CD4-positive, CD25-positive, alpha-beta regulatory T cell (primary cell): ENCODE results near the gene JAK3. TPM values are rescaled to one million over a fixed set of nuclear protein-coding genes. Genes with fewer than 3 reads are reported as not detected.
"Not testable (repeated sequence)": the region's sequence is repeated elsewhere in the genome, so short reads cannot be mapped to it uniquely, and the experiment has no call there.

Source experiments
- ATAC-seq, 2 donors: fragments of 150-1000 bp; cut with Tn5 transposase; one replicate each; pipeline ENCODE4 v1.10.0; 2021; ENCODE audit warnings: low read depth in 2 of 2, moderate number of reproducible peaks in 2 of 2, moderate library complexity in 1 of 2
- DNase-seq, 3 donors: peaks; one replicate each; pipeline versions ENCODE4 v3.0.0 to v3.0.0-alpha.2; 2012 to 2022; ENCODE audit warnings: mixed read lengths in 1 of 3
- H3K27ac ChIP-seq: one replicate; pipeline ENCODE4 v1.7.0; 2013; ENCODE audit warnings: mild to moderate bottlenecking, low read length; ENCODE audit not compliant: insufficient read depth, poor library complexity, severe bottlenecking
- H3K27me3 ChIP-seq: one replicate; pipeline ENCODE4 v1.7.0; 2013; ENCODE audit warnings: low read length; ENCODE audit not compliant: control insufficient read depth, insufficient read depth
- H3K36me3 ChIP-seq: one replicate; pipeline ENCODE4 v1.7.0; 2013; ENCODE audit warnings: mild to moderate bottlenecking, low read length, moderate library complexity; ENCODE audit not compliant: control insufficient read depth, insufficient read depth
- H3K4me1 ChIP-seq: 2 replicates; pipeline ENCODE4 v1.7.0; 2013; ENCODE audit warnings: mild to moderate bottlenecking, low read length; ENCODE audit not compliant: insufficient read depth, control insufficient read depth, poor library complexity, severe bottlenecking
- H3K4me3 ChIP-seq: one replicate; pipeline ENCODE4 v1.7.0; 2013; ENCODE audit warnings: low read depth, mild to moderate bottlenecking, low read length, moderate library complexity
- H3K9me3 ChIP-seq, 2 experiments: 1 replicate in 1 of 2; 2 replicates in 1 of 2; pipeline ENCODE4 v1.7.0; 2013; ENCODE audit warnings: low read length in 2 of 2, mild to moderate bottlenecking in 1 of 2, moderate library complexity in 1 of 2; ENCODE audit not compliant: control insufficient read depth in 2 of 2
- H3K27ac Mint-ChIP-seq, 3 donors: one replicate each; pipeline ENCODE4 v1.8.0; 2020 to 2022; ENCODE audit warnings: mild to moderate bottlenecking in 3 of 3, mixed read lengths in 3 of 3, moderate library complexity in 2 of 3
- H3K27me3 Mint-ChIP-seq: one replicate; pipeline ENCODE4 v1.8.0; 2022; ENCODE audit warnings: mild to moderate bottlenecking, mixed read lengths
- H3K36me3 Mint-ChIP-seq: one replicate; pipeline ENCODE4 v1.8.0; 2020; ENCODE audit warnings: mixed read lengths
- H3K4me1 Mint-ChIP-seq, 4 donors: one replicate each; pipeline ENCODE4 v1.8.0; 2020 to 2022; ENCODE audit warnings: mixed read lengths in 4 of 4, mild to moderate bottlenecking in 1 of 4
- H3K4me3 Mint-ChIP-seq, 4 donors: one replicate each; pipeline ENCODE4 v1.8.0; 2020 to 2022; ENCODE audit warnings: mild to moderate bottlenecking in 4 of 4, mixed read lengths in 4 of 4, moderate library complexity in 3 of 4
- H3K9me3 Mint-ChIP-seq, 7 donors: one replicate each; pipeline ENCODE4 v1.8.0; 2020 to 2022; ENCODE audit warnings: mixed read lengths in 7 of 7, mild to moderate bottlenecking in 3 of 7, moderate library complexity in 2 of 7
- polyA plus RNA-seq, 4 donors: library from polyadenylated mRNA; unstranded; fragments of 300-500 nt; fragmentation: Illumina TruSeq; gene quantifications; one replicate each; pipeline ENCODE4 v1.2.3, GENCODE V29; 2021
- total RNA-seq: library from RNA; stranded (reverse); gene quantifications from one replicate; pipeline ENCODE4 v1.2.3, GENCODE V29; 2022

The JAK3 gene
- total and polyA plus RNA-seq, 5 donors from 2014 or later: 80.8 to 198 (median 91.9) TPM

DNA sequence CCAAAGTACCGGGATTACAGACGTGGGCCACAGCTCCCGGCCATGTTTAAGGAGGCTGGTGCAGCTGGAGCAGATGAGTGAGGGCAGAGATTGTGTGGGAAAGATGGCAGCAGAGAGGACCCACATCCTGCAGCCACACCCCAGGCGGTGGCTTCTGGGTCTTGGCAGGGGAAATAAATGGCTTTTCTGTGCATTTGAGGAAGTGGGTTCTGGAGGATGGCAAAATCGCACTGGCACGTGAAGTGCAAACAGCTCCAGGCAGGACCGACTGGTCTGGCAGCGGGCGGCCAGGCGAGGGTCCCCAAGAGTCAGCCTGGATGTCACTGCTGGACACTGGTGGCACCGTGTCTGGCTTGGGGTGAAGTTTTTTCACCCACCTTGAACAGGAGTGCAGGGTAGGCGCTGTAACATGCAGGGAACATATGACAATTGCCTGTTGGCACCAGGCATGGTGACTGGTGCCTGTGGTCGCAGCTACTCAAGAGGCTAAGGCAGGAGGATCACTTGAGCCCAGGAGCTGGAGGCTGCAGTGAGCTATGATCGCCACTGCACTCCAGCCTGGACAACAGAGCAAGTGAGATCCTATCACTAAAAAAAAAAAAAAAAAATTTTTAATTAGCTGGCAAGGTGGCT lies 44.4 kb downstream of the JAK3 start:
- Histone ChIP-seq H3K27ac (no peak overlapping the region), H3K4me1 (peaks cover 19% of the 10 kb centered on the region), H3K4me3 (peak overlapping the region; percentile 37), H3K36me3 (no peaks in the 10 kb centered on the region), H3K9me3 (no peaks in the 10 kb centered on the region), H3K27me3 (no peaks in the 10 kb centered on the region)
- ATAC-seq: peak; percentile 75 to 84
- peak overlapping the region; percentile 74 to 89 (median 75) for H3K27ac Mint-ChIP-seq
- H3K27me3 Mint-ChIP-seq: peaks cover 22% of the 10 kb centered on the region
- H3K4me1 Mint-ChIP-seq: peaks cover 5 to 48% (median 15%) of the 10 kb centered on the region in 4 donors
- H3K9me3 Mint-ChIP-seq: no peaks in the 10 kb centered on the region
- peak in 2 of 3 donors; percentile 52 to 90 for DNase-seq
- H3K36me3 Mint-ChIP-seq: peaks cover 3% of the 10 kb centered on the region
- peak overlapping the region; percentile 55 to 81 (median 62) for H3K4me3 Mint-ChIP-seq

DNA sequence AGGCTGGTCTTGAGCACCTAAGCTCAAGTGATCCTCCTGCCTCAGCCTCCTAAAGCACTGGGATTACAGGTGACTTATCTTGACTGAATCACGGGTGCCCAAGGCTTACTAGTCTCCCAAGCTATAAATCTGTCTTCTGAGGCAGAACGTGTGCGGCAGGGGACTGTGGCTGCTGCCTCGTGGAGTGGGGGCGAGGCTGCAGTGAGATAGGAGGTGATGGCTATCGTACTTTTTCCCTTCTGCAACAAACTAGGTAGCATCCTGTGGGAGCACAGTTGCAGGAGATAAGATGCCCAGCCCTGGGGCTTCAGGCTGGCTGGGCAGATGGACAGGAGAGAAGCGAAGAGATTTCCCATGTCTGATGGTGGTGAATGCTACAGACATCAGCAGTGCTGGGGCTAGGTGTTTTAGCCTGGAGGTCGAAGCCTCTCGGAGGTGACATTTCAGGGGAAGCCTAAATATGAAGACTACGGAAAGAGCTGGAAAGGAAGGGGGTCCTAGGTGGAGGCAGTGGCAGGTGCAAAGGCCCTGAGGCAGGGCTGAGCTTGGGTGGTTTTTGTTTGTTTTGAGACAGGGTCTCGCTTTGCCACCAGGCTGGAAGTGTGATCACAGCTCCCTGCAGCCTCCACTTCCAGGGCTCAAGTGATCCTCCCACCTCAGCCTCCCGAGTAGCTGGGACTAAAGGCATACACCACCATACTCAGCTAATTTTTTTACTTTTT lies 45.5 kb downstream of the JAK3 start:
- no peak overlapping the region for H3K4me3 ChIP-seq
- Mint-ChIP-seq H3K9me3 (no peaks in the 10 kb centered on the region), H3K36me3 (peaks cover 3% of the 10 kb centered on the region), H3K27me3 (peaks cover 21% of the 10 kb centered on the region), H3K4me3 (peak overlapping the region in 3 of 4 donors; percentile 44 to 80 (median 58)), H3K27ac (peak overlapping the region in 2 of 3 donors; percentile 75 to 89), H3K4me1 (peaks cover 5 to 42% (median 13%) of the 10 kb centered on the region in 4 donors)
- no peak for ATAC-seq
- no peak overlapping the region for H3K27ac ChIP-seq
- no peak for DNase-seq
- no peaks in the 10 kb centered on the region for H3K27me3 ChIP-seq
- H3K9me3 ChIP-seq: no peaks in the 10 kb centered on the region
- peaks cover 16% of the 10 kb centered on the region for H3K4me1 ChIP-seq
- H3K36me3 ChIP-seq: no peaks in the 10 kb centered on the region

DNA sequence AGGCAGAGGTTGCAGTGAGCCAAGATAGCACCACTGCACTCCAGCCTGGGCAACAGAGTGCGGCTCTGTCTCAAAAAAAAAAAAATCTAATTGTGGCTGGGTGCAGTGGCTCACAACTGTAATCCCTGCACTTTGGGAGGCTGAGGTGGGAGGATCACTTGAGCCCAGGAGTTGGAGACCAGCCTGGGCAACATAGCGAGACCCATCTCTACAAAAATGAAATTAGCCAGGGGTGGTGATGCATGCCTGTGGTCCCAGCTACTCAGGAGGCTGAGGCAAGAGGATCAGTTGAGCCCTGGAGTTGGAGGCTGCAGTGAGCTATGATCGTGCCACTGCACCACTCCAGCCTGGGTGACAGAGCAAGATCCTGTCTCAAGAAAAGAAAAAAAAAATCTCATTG lies 49.2 kb downstream of the JAK3 start:
- H3K9me3 Mint-ChIP-seq, ATAC-seq, H3K27me3 ChIP-seq, H3K27ac Mint-ChIP-seq, DNase-seq, H3K36me3 ChIP-seq, H3K36me3 Mint-ChIP-seq, H3K4me3 ChIP-seq, H3K9me3 ChIP-seq, H3K27ac ChIP-seq: not testable (repeated sequence)
- peaks cover 35% of the 10 kb centered on the region for H3K4me1 ChIP-seq
- peak overlapping the region in 1 of 4 donors; percentile 44 for H3K4me3 Mint-ChIP-seq
- peaks cover 5 to 51% (median 19%) of the 10 kb centered on the region in 4 donors for H3K4me1 Mint-ChIP-seq
- H3K27me3 Mint-ChIP-seq: peaks cover 43% of the 10 kb centered on the region

DNA sequence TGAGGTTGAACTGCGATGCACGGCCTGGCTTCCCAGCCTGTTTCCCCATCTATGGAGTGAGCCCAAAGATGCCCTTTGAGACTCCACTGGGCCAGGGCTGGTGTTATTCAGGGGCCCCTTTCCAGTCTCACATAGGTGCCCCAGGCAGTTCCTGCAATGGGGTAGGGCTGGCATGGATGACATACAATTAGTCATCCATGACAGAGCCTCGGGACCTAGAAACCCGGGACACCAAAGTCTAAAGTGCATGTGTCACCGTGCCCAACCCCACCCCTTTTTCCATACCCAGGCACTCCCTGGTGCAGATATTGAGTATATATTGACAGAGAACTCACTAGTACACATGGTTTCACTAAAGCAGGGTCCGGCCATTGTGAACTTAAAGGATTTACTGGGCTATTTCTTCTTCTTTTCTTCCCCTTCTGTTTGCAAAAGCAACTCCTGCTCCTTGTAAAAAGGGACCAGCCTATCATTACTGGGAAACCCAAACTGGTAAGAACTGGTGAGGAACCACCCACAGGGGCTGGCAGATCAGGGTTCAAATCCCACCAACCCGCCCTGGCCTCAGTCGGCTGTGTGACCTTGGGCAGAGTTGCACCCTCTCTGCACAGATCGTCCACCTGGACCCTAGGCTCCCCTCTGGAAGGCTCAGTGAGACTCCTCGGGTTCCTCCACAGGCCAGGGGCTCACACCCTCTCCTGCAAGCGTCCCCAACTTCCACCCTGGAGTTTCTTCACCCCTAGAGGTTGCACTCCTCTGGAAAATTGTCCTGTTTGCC lies 50.2 kb downstream of the JAK3 start:
- Mint-ChIP-seq H3K27ac (no peak overlapping the region), H3K4me1 (peaks cover 5 to 48% (median 14%) of the 10 kb centered on the region in 4 donors), H3K9me3 (no peaks in the 10 kb centered on the region), H3K27me3 (peaks cover 47% of the 10 kb centered on the region), H3K4me3 (peak overlapping the region in 2 of 4 donors; percentile 35 to 73), H3K36me3 (no peaks in the 10 kb centered on the region)
- Histone ChIP-seq H3K36me3 (no peaks in the 10 kb centered on the region), H3K27me3 (no peaks in the 10 kb centered on the region), H3K27ac (no peak overlapping the region), H3K9me3 (no peaks in the 10 kb centered on the region), H3K4me3 (no peak overlapping the region), H3K4me1 (peaks cover 25% of the 10 kb centered on the region)
- DNase-seq: no peak
- no peak for ATAC-seq

DNA sequence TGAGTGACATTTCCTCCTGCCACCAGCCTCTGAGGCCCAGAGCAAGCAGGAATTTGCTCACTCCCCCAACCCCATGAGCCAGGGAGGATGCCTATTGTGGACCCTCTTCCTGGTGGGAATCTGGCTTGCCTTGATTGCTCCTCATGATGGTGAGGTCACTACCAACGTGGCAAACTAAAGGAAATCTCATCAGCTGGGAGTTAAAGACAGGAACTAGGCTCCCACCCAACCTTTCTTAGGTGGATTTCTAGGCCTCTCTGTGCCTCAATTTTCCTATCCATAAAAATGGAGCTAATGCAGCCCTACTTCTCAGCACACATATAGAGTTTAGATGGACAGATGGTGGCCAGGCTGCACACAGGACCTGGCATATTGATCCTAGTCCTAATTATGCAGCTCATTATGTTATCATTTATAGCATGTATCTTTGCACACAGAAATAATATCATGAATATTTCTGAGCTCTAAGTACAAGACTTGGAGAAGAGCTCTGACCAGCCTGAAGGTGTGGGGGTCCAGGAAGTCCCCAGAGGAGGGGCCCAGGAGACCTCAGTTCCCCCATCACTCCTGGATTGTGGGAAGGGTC lies 50.9 kb downstream of the JAK3 start:
- H3K36me3 Mint-ChIP-seq: no peaks in the 10 kb centered on the region
- peaks cover 0 to 47% (median 13%) of the 10 kb centered on the region in 4 donors for H3K4me1 Mint-ChIP-seq
- Histone ChIP-seq H3K27ac (no peak overlapping the region), H3K27me3 (no peaks in the 10 kb centered on the region), H3K9me3 (no peaks in the 10 kb centered on the region), H3K4me1 (peaks cover 20% of the 10 kb centered on the region), H3K4me3 (no peak overlapping the region), H3K36me3 (no peaks in the 10 kb centered on the region)
- peaks cover 49% of the 10 kb centered on the region for H3K27me3 Mint-ChIP-seq
- DNase-seq (no peak), ATAC-seq (no peak)
- peak overlapping the region in 2 of 4 donors; percentile 15 to 73 for H3K4me3 Mint-ChIP-seq
- H3K27ac Mint-ChIP-seq: no peak overlapping the region
- H3K9me3 Mint-ChIP-seq: no peaks in the 10 kb centered on the region

DNA sequence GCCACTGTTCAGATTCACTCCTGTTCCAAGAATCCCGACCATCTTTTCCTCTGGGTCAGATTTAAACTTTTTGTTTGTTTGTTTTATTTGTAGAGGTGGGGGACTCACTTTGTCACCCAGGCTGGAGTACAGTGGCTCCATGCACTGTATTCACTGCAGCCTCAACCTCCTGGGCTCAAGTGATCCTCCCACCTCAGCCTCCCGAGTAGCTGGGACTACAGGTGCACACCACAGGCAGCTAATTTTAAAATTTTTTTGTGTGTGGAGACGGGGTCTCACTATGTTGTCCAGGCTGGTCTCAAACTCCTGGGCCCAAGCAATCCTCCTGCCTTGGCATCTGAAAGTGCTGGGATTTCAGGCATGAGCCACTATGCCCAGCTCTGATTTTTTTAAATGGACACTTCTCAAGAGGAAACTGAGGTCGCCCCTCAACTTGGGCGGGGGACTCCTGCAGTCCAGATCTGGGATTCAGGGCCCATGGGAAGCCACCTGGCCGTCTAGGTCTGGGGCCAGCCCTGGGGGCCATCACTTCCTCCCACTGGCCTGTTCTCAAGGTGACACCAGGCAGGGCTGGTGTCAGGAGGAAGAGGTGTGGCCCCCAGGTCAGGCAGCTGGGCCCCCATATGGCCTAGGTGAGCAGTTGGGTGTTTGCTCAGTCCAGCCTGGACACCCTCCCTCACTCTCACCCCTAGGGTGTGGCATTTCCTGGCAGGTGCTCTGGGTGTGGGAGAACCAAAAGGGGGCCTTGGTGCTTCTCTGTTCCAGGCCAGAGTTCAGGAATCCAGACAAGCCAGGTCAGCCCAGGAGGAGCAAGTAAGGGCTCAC lies 51.6 kb downstream of the JAK3 start:
- no peaks in the 10 kb centered on the region for H3K9me3 Mint-ChIP-seq
- Histone ChIP-seq H3K27ac (no peak overlapping the region), H3K4me1 (peaks cover 25% of the 10 kb centered on the region), H3K27me3 (no peaks in the 10 kb centered on the region), H3K36me3 (no peaks in the 10 kb centered on the region), H3K9me3 (no peaks in the 10 kb centered on the region), H3K4me3 (no peak overlapping the region)
- DNase-seq (no peak), ATAC-seq (no peak)
- peaks cover 0 to 54% (median 19%) of the 10 kb centered on the region in 4 donors for H3K4me1 Mint-ChIP-seq
- H3K27ac Mint-ChIP-seq: no peak overlapping the region
- H3K27me3 Mint-ChIP-seq: peaks cover 49% of the 10 kb centered on the region
- no peaks in the 10 kb centered on the region for H3K36me3 Mint-ChIP-seq
- peak overlapping the region in 3 of 4 donors; percentile 32 to 73 (median 35) for H3K4me3 Mint-ChIP-seq

DNA sequence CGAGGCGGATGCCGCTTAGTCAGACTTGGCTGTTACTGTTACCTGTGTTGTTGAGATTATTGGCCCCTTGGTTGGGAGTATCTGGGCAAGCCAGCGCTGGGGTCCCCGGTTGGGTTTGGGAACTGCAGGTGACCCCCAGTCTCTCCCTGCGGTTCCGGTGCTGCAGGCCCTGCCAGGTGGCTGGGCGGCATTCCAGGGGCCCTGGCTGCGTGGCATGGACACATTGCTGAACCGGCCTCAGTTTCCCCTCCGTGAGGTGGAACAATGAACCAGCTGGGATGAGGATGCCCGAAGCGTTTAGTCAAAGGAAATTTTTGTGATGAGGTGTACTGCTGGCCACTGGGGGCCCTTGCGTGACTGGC lies 52.3 kb downstream of the JAK3 start:
- no peak for DNase-seq
- ATAC-seq: no peak
- Mint-ChIP-seq H3K27me3 (peaks cover 42% of the 10 kb centered on the region), H3K9me3 (no peaks in the 10 kb centered on the region), H3K36me3 (no peaks in the 10 kb centered on the region), H3K27ac (peak overlapping the region in 1 of 3 donors; percentile 5), H3K4me1 (peaks cover 0 to 59% (median 20%) of the 10 kb centered on the region in 4 donors), H3K4me3 (peak overlapping the region in 3 of 4 donors; percentile 15 to 72 (median 58))
- H3K4me1 ChIP-seq: peaks cover 28% of the 10 kb centered on the region
- H3K27ac ChIP-seq: no peak overlapping the region
- no peak overlapping the region for H3K4me3 ChIP-seq
- H3K36me3 ChIP-seq: no peaks in the 10 kb centered on the region
- H3K9me3 ChIP-seq: no peaks in the 10 kb centered on the region
- no peaks in the 10 kb centered on the region for H3K27me3 ChIP-seq
